Osteocyte (in vitro differentiated cells): ENCODE results near the gene PRRC2B. TPM values are rescaled to one million over a fixed set of nuclear protein-coding genes. Genes with fewer than 3 reads are reported as not detected.

ENCODE experiments used
- DNase-seq: peaks from one replicate; pipeline ENCODE4 v3.0.0; 2021; ENCODE audit warnings: mixed read lengths; ENCODE audit not compliant: unreplicated experiment; ENCODE audit errors: extremely low spot score
- H3K27ac Mint-ChIP-seq: one replicate; pipeline ENCODE4 v1.8.0; 2021; ENCODE audit warnings: mild to moderate bottlenecking, mixed read lengths; ENCODE audit not compliant: unreplicated experiment
- H3K27me3 Mint-ChIP-seq: one replicate; pipeline ENCODE4 v1.8.0; 2021; ENCODE audit warnings: mixed read lengths; ENCODE audit not compliant: unreplicated experiment
- H3K36me3 Mint-ChIP-seq: one replicate; pipeline ENCODE4 v1.8.0; 2021; ENCODE audit warnings: mixed read lengths; ENCODE audit not compliant: unreplicated experiment
- H3K4me1 Mint-ChIP-seq: one replicate; pipeline ENCODE4 v1.8.0; 2021; ENCODE audit warnings: mixed read lengths; ENCODE audit not compliant: unreplicated experiment
- H3K4me3 Mint-ChIP-seq: one replicate; pipeline ENCODE4 v1.8.0; 2021; ENCODE audit warnings: mild to moderate bottlenecking, moderate library complexity, mixed read lengths; ENCODE audit not compliant: unreplicated experiment
- H3K9me3 Mint-ChIP-seq: one replicate; pipeline ENCODE4 v1.8.0; 2021; ENCODE audit warnings: mixed read lengths; ENCODE audit not compliant: unreplicated experiment
- total RNA-seq: library from RNA; stranded (reverse); gene quantifications from 2 replicates; pipeline ENCODE4 v1.2.1, GENCODE V29; 2021
- TF ChIP-seq, protein P1 (sequence below): fragments of 200-600 bp; sonication (generic); IDR thresholded peaks from 2 replicates; pipeline ENCODE4 v1.5.0; 2021; ENCODE audit warnings: antibody characterized with exemption, mild to moderate bottlenecking, moderate library complexity

The PRRC2B gene
- total RNA-seq, 1 donor from 2014 or later = 290 TPM

DNA sequence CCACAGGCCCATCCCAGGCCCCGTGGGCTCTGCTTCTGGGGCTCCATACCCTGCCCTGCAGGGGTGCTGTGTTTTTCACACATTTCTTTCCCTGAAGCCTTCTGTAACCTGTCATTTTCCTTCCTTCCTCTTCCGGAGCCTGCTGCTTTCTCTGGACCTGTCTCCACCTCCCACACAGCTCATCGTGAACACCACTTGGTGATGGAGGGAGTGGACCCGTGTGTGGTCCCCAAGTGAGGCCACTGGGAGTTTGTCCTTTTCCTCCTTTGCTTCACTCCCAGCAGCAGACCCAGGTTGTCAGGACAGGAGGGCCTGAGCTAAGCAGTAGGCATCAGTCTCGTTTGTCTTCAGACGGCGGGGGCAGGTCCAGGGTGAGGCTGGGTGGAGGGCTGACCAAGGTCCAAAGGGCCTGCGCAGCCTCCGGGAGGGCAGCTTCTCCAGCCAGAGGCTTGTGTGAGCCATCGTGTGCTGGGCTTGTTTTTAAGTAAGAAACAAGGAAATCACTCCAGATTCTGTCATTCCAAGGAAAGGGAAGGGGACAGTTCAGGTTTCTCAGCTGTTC lies 103.0 kb downstream of the PRRC2B start:
- no peak overlapping the region for H3K27ac Mint-ChIP-seq
- no peak overlapping the region for H3K4me3 Mint-ChIP-seq
- no peaks in the 10 kb centered on the region for H3K27me3 Mint-ChIP-seq
- no peak for DNase-seq
- TF ChIP-seq, protein P1, sequence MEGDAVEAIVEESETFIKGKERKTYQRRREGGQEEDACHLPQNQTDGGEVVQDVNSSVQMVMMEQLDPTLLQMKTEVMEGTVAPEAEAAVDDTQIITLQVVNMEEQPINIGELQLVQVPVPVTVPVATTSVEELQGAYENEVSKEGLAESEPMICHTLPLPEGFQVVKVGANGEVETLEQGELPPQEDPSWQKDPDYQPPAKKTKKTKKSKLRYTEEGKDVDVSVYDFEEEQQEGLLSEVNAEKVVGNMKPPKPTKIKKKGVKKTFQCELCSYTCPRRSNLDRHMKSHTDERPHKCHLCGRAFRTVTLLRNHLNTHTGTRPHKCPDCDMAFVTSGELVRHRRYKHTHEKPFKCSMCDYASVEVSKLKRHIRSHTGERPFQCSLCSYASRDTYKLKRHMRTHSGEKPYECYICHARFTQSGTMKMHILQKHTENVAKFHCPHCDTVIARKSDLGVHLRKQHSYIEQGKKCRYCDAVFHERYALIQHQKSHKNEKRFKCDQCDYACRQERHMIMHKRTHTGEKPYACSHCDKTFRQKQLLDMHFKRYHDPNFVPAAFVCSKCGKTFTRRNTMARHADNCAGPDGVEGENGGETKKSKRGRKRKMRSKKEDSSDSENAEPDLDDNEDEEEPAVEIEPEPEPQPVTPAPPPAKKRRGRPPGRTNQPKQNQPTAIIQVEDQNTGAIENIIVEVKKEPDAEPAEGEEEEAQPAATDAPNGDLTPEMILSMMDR = no peak
- H3K4me1 Mint-ChIP-seq = peaks cover 10% of the 10 kb centered on the region
- no peaks in the 10 kb centered on the region for H3K9me3 Mint-ChIP-seq
- peaks cover 31% of the 10 kb centered on the region for H3K36me3 Mint-ChIP-seq

DNA sequence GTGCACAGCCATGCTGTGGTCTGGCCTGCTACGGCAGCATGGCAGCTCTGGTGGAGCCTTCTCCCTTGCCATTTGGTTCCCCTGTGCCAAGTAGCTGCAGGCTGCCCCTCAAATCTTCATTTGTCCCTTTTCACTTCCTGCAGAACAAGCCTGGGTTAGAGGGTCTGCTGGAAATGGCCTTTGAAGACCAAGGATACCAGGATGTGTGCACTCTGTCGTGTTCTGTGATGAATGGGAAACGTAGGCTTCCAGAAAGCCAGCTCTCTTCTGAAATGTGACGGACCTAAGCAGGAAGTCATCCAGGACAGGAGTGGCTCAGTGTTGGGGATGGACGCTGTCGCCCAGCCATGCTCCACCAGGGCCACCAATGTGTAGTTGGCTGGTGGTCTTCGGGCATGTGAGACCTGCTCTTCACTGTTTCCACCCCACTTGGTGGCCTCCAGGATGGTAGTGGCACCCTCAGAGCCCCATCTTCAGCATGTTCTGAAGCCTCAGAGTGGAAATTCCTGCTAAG lies 105.4 kb downstream of the PRRC2B start:
- Mint-ChIP-seq H3K27me3 (no peaks in the 10 kb centered on the region), H3K36me3 (peaks cover 18% of the 10 kb centered on the region), H3K9me3 (no peaks in the 10 kb centered on the region), H3K27ac (no peak overlapping the region), H3K4me3 (no peak overlapping the region), H3K4me1 (peaks cover 24% of the 10 kb centered on the region)
- DNase-seq = no peak
- TF ChIP-seq, protein P1 = no peak

DNA sequence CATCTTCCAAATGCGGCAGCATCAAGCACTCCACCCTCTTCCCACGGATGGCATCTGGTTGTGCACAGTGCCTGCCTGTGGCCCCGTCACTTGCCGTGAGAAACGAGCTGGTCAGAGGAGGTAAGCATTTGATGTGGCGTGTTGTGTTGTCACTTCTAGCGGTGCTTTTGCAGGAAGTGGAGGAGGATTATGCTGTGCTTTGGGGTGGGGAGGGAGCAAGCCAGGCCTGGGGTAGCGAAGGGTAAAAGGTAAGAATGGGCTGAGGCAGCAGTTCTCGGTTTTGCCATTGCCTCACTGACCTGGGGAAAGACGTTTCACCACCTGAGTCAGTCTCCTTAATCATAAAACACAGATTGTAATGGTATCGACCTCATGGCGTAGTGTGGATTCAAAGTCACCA lies 106.5 kb downstream of the PRRC2B start:
- Mint-ChIP-seq H3K4me1 (peaks cover 28% of the 10 kb centered on the region), H3K4me3 (no peak overlapping the region), H3K27ac (no peak overlapping the region), H3K36me3 (peaks cover 18% of the 10 kb centered on the region), H3K9me3 (no peaks in the 10 kb centered on the region), H3K27me3 (no peaks in the 10 kb centered on the region)
- TF ChIP-seq, protein P1 = no peak
- no peak for DNase-seq

DNA sequence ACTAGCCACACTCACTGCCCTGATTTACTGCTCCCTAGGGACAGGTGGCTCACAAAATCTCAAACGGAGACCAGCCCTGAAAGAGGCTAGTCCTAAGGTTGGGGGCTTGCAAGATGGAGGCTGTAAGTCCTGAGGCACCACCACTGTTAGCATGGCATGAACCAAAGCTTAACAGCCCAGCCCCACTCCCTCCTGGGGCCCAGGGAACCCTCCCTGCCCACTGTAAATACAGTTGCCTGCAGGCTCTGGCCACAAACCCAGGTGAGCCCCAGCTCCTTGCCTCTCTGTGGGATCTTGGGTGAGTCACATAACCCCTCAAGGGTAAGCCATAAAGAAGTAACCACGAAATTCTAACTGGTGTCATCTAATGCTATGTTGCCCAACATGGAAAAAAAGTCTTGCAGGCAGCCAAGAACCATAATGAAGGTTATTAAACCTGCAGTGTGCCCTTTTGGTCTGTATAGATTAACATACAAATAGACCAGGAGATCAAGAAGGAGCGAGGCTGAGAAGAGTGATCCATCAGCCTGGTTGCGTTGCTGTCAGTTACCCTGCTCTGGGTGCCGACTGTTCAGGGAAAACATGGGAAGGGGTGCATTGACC lies 107.2 kb downstream of the PRRC2B start:
- Mint-ChIP-seq H3K27ac (no peak overlapping the region), H3K4me3 (peak overlapping the region; percentile 68), H3K27me3 (no peaks in the 10 kb centered on the region), H3K36me3 (peaks cover 20% of the 10 kb centered on the region), H3K9me3 (no peaks in the 10 kb centered on the region), H3K4me1 (peaks cover 28% of the 10 kb centered on the region)
- DNase-seq = no peak
- TF ChIP-seq, protein P1 = no peak

DNA sequence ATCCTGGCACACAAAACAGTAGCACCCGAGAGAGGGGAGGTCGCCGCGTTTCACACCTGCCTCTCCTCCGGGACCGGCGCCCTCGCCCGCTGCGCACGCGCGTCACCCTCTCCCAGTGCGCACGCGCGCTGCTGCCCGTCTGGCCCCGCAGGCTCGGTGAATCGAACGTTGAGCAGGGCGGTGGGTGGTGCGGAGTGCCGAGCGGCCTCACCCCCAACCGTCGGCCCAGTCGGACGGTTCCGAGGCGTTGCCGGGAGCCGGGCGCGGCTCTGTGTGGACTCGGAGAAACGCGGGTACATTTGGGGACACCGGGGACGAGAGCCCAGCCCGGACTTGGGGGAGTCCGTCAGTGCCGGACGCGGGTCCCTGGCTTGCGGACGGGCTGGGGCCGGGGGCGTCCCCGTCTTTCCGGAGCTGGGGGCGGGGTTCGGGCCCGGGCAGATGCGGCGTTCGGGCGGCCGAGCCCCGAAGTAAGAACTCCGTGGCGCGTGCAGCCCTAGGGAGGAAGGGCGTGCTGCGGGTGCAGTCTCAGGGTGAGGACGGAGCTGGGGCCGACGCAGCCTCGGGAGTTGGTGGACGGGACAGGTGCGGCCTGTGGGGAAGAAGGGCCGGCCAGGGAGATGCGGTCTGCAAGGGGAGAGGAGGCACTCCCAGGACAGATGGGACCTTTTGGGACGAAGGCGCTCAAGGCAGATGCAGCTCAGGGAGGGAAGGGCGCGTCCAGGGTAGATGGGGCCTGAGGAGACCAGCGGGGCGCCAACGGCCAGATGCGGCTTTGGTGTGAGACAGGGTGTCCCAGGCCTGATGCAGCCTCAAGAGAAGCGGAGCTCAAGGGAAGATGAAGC lies 109.1 kb downstream of the PRRC2B start, which contains the start of gene POMT1:
TSS of gene POMT1 (plus strand) at position 138 of the 845 bp plus-strand sequence. CDS start 1,301 bp downstream, outside the sequence.
- TF ChIP-seq, protein P1 = no peak
- no peaks in the 10 kb centered on the region for H3K27me3 Mint-ChIP-seq
- peaks cover 28% of the 10 kb centered on the region for H3K4me1 Mint-ChIP-seq
- no peaks in the 10 kb centered on the region for H3K9me3 Mint-ChIP-seq
- peak within 1 kb of the TSS; percentile 69 for H3K27ac Mint-ChIP-seq
- peaks cover 19% of the 10 kb centered on the region for H3K36me3 Mint-ChIP-seq
- peak; percentile 96 for DNase-seq
- peak within 1 kb of the TSS; percentile 96 for H3K4me3 Mint-ChIP-seq
